Measurements from ENCODE around the gene CNTN4.
"Not testable (repeated sequence)": the region's sequence is repeated elsewhere in the genome, so short reads cannot be mapped to it uniquely, and the experiment has no call there.

Gene CNTN4

GRCh38 chr3:2517500-2518172, 419.0 kb downstream of the CNTN4 start:
- DNase-seq (ENCODE audit: low read depth), result no peak

DNA sequence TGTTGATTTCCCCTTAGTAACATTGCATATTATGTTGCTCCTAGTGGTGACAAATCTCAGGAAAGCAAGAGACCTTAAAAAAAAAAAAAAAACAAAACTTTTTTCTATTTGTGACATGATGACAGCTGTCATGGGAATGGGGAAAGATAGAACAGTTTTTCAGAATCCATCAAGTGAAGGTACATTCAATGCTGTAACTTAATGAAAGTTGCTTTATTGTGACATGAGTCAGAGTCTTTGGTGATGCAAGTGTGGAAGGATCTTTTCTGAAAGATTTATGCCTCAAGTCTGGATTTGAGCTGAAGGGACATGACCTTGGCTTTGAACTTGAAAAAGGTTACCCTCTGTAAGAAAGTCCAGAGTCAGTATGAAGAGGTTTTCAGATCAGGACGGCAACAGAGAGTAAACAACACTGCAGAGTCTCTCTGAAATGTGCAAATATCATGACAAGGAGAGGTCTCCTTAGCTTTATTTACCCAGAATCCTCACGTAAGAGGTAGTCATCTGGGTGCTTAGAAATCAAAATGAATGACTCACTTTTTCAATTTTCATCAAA, 424.7 kb downstream of the CNTN4 start:
- no peak for DNase-seq (ENCODE audit: low read depth)

GRCh38 chr3:2525968-2526367, 427.3 kb downstream of the CNTN4 start:
- DNase-seq (ENCODE audit: low read depth), result no peak

DNA sequence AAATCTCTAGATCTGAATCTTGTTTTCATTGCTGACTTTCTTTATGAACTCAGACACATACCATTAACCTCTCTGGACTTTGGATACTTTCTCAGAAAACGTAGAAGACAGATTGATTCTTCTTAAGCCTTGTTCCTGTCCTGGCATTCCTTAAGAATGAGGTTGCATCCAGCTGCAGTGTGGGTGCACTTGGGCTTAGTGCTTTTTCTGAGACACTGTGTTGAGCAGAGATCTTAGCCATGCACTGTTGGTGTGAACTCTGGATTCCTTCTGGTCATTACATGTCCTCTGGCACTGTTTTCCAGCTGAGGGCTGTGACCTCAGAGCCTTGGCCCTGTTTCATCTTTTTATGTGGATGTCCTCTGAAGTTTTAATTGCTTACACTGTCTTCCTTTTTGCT, 428.3 kb downstream of the CNTN4 start:
- DNase-seq (ENCODE audit: low read depth), result no peak

DNA sequence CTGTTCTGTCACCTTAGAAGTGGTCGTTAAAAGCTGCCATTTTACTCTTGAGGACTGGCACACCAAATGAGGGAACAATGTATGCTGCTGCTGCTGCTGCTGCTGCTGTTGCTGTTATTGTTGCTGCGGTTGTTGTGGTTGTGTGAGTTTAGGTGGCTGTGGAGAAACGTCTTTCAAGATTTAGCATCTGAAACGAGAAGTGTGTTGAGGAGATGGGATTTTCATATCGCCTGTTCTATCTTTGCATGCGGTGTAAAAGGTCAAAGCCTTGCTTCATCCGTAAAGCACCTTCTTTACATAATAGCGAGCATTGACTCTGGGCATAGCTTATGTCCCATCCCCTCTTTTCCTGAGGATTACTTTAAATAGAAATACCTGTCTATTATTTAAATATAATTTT, 428.7 kb downstream of the CNTN4 start:
- not testable (repeated sequence) for DNase-seq (ENCODE audit: low read depth)

GRCh38 chr3:2534767-2535166, 436.1 kb downstream of the CNTN4 start:
- not testable (repeated sequence) for DNase-seq (ENCODE audit: low read depth)

GRCh38 chr3:2535206-2535605, 436.5 kb downstream of the CNTN4 start:
- no peak for DNase-seq (ENCODE audit: low read depth)

DNA sequence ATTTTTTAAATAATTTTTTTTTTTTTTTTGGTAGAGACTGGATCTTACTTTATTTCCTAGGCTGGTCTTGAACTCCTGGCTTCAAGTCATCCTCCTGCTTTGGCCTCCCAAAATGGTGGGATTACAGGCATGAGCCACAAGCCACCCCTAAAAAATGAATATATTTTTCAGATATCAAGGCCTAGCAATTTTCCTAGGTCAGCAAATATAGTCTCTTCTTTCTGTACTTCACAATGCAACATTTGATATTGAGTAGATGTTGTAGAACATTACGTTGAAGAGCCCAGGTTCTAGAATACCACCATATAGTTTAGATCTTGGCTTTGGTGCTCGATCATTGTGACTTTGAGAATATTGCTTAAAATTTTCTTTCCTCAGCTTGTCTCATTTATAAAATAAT, 437.9 kb downstream of the CNTN4 start:
- no peak for DNase-seq (ENCODE audit: low read depth)

DNA sequence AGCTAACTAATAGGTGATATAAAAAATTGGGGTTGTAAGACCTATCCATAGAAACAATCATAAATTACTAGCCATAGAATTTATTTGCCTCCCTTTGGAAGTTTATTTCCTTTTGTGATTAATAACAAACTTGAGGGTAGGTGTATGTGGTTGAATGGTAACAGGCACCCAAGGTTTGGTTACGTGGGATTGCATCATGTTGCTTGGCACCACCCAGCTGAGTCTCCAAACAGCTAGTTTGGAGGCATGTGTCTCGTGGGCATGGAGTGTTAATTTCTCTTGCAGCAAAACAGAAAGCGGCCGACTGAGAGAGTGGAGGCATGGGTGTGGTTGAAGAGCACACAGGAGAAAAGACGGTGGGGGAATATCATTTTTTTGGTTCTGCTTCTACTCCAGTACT, 441.4 kb downstream of the CNTN4 start:
- DNase-seq (ENCODE audit: low read depth), result no peak

DNA sequence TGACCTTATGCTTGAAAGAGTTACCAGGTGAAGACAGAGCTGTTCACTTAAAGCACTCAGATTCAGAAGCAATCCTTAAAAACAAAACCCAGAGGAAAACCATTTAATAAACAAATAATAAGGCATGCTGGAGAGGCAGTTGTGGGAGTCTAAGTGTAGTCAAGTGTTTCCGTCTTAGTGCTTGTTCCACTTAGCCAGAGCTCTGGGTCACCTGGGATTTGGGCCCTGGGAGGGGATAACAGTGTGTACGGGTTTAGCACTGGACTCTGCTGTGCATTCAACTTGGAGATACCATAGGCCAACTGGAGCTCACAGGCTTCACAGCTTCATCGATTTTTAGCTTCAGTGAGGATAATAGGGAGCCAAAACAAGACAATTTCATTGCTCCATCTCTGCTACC, 444.6 kb downstream of the CNTN4 start:
- no peak for DNase-seq (ENCODE audit: low read depth)

- no peak for DNase-seq (ENCODE audit: low read depth)
Measured at GRCh38 chr3:2544212-2544611, 445.5 kb downstream of the CNTN4 start.

DNA sequence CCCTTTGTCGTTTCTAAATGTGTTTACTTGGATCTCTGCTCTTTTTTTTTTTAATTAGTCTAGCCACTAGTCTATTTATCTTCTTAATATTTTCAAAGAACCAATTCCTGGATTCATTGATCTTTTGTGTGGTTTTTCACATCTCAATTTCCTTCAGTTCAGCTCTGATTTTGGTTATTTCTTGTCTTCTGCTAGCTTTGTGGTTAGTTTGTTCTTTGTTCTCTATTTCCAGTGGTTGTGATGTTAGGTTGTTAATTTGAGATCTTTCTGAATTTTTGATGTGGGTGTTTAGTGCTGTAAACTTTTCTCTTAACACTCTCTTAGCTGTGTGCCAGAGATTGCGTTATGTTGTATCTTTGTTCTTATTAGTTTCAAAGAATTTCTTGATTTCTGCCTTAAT, 446.1 kb downstream of the CNTN4 start:
- DNase-seq (ENCODE audit: low read depth), result no peak

DNA sequence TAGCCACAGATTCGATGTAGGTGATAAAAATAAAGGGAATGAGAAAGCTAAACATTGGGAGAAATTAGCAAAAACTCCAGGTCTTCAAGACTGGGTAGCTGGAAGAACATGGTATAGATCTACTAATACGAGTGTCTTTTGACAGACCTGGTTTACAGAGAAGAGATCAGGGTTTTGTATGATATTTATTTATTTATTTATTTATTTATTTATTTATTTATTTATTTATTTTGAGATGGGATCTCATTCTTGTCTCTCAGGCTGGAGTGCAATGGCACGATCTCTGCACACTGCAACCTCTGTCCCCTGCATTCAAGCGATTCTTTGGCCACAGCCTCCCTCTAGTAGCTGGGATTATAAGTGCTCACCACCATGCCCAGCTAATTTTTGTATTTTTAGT, 448.4 kb downstream of the CNTN4 start:
- no peak for DNase-seq (ENCODE audit: low read depth)

- no peak for DNase-seq (ENCODE audit: low read depth)
Measured at GRCh38 chr3:2554656-2555055, 456.0 kb downstream of the CNTN4 start.

- DNase-seq (ENCODE audit: low read depth), result no peak
Measured at GRCh38 chr3:2558796-2559195, 460.1 kb downstream of the CNTN4 start.

- no peak for DNase-seq (ENCODE audit: low read depth)
Measured at GRCh38 chr3:2567451-2567850, 468.8 kb downstream of the CNTN4 start.

- no peak for DNase-seq (ENCODE audit: low read depth)
Measured at GRCh38 chr3:2568156-2568555, 469.5 kb downstream of the CNTN4 start.

- DNase-seq (ENCODE audit: low read depth), result no peak
Measured at GRCh38 chr3:2568929-2569328, 470.3 kb downstream of the CNTN4 start.

GRCh38 chr3:2577571-2577970, 478.9 kb downstream of the CNTN4 start:
- DNase-seq (ENCODE audit: low read depth), result no peak

- DNase-seq (ENCODE audit: low read depth), result no peak
Measured at GRCh38 chr3:2578560-2578959, 479.9 kb downstream of the CNTN4 start.

DNA sequence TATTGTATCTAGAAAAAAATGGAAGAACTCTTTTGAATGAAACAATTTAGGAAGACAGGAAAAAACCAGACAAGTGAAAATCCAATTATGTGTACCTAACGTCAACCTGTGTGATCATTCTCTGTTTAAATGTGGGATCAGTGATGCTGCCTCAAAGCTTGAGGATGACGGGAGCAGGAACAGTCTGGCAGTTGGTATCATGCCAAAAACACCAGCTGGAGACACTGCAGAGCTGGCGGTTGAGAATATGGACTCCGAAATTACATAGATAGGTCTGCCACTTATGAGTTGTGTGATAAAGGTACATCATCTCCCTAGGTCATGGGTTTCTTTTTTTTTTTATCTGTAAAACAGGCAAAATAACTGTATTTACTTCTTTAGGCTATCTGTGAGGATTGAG, 480.5 kb downstream of the CNTN4 start:
- no peak for DNase-seq (ENCODE audit: low read depth)

DNA sequence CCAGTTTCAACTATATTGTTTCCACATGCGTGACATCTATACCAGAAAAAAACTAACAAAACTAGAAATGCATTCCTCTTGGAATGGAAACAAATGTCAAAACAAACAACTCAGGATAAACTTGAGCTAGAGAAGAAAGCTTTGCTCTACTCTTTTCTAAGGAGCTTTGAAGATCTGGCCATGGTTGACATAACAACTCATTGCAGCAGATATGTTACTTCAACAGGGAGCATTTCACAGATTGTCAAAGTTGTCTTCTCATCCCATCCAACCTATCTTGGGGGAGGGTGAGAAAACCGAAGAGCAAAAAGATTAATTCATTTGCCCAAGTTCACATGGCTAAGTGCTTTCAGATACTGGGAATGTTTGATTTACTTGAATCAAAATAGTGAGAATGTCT, 484.4 kb downstream of the CNTN4 start:
- no peak for DNase-seq (ENCODE audit: low read depth)

GRCh38 chr3:2589336-2589969, 490.8 kb downstream of the CNTN4 start:
- no peak for DNase-seq (ENCODE audit: low read depth)

DNA sequence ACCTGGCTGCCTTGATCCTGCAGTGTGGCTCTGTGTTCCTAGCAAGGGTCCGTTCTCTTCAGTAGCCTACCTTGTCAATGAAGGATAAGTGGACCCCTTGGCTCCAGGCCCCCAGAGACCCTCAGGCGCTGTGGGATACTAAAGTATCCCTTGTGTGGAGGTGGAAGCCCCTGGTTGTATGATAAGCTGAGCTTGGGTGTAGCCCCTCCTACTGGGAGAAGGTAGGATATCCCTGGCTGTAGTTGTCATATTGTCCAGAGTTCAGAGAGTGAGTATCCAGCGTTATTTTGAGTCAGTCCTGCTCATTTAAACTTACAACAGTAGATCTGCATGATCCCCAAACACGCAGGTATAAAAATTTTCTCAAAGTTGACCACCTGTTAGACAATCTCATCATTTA, 496.8 kb downstream of the CNTN4 start:
- no peak for DNase-seq (ENCODE audit: low read depth)

All from activated T-cell treated with anti-CD3 and anti-CD28 coated beads for 1 hour (primary cell).